PC-3 (cell line): ENCODE measurements around the gene FOXD1. TPM values are rescaled to one million over a fixed set of nuclear protein-coding genes. Genes with fewer than 3 reads are reported as not detected.

ENCODE experiments used
- ATAC-seq: fragments of 200-7000 bp; cut with Tn5 transposase; 2 replicates; pipeline ENCODE4 v1.9.1; 2020; ENCODE audit warnings: mild to moderate bottlenecking, moderate library complexity
- BruUV-seq: library from RNA; stranded (reverse); fragments of 400-500 nt; replicated peaks from 2 replicates; lab custom pipeline; 2021; lab: Mats Ljungman, UMichigan
- CTCF ChIA-PET: fragments of 300-600 bp; sonication (Branson Sonifier 250); formaldehyde crosslinking; loops from one replicate; lab custom pipeline; 2022; ENCODE audit warnings: antibody characterized with exemption; lab: Charles Lee
- POLR2A ChIA-PET: fragments of 300-600 bp; sonication (Branson Sonifier 250); formaldehyde crosslinking; loops from one replicate; lab custom pipeline; 2022; ENCODE audit warnings: antibody characterized with exemption; ENCODE audit not compliant: unreplicated experiment; lab: Charles Lee
- DNase-seq: peaks from one replicate; pipeline ENCODE4 v3.0.0-alpha.2; 2015
- H2AFZ ChIP-seq: fragments of 300-600 bp; sonication (generic); 2 replicates; pipeline ENCODE4 v1.6.0; 2016; ENCODE audit warnings: antibody characterized with exemption, low read length
- H3F3A ChIP-seq: fragments of 300-600 bp; sonication (generic); one replicate; pipeline ENCODE4 v1.6.0; 2017; ENCODE audit warnings: antibody characterized with exemption, low read length, control low read depth, mild to moderate bottlenecking; ENCODE audit not compliant: unreplicated experiment
- H3K27ac ChIP-seq: fragments of 300-600 bp; sonication (generic); 2 replicates; pipeline ENCODE4 v1.5.1; 2016; ENCODE audit warnings: mild to moderate bottlenecking, low read length
- H3K27me3 ChIP-seq: fragments of 300-600 bp; sonication (generic); 2 replicates; pipeline ENCODE4 v1.6.1; 2016; ENCODE audit warnings: low read length, mixed read lengths
- H3K36me3 ChIP-seq: fragments of 300-600 bp; sonication (generic); 2 replicates; pipeline ENCODE4 v1.6.1; 2016; ENCODE audit warnings: low read depth, mixed run types, low read length, mixed read lengths
- H3K4me1 ChIP-seq: fragments of 300-600 bp; sonication (generic); 2 replicates; pipeline ENCODE4 v1.5.1; 2016; ENCODE audit warnings: low read length; ENCODE audit not compliant: insufficient read depth
- H3K4me2 ChIP-seq: fragments of 300-600 bp; sonication (generic); 2 replicates; pipeline ENCODE4 v1.6.0; 2016; ENCODE audit warnings: low read length
- H3K4me3 ChIP-seq: fragments of 300-600 bp; sonication (generic); 2 replicates; pipeline ENCODE4 v1.5.1; 2016; ENCODE audit warnings: mild to moderate bottlenecking, low read length, mixed read lengths
- H3K79me2 ChIP-seq: fragments of 300-600 bp; sonication (generic); 2 replicates; pipeline ENCODE4 v1.6.1; 2017; ENCODE audit warnings: low read length, mixed read lengths
- H3K9ac ChIP-seq: fragments of 300-600 bp; sonication (generic); 2 replicates; pipeline ENCODE4 v1.6.0; 2016; ENCODE audit warnings: mild to moderate bottlenecking, low read length
- H3K9me2 ChIP-seq: fragments of 300-600 bp; sonication (generic); replicated peaks from 2 replicates; pipeline ENCODE4 v1.6.1; 2016; ENCODE audit warnings: mixed run types, low read length, mixed read lengths
- H3K9me3 ChIP-seq: fragments of 300-600 bp; sonication (generic); 2 replicates; pipeline ENCODE4 v1.6.1; 2016; ENCODE audit warnings: low read length, mixed read lengths
- H4K20me1 ChIP-seq: fragments of 300-600 bp; sonication (generic); 2 replicates; pipeline ENCODE4 v1.6.1; 2016; ENCODE audit warnings: low read length, mixed read lengths
- EZH2 ChIP-seq: fragments of 300-600 bp; sonication (generic); IDR thresholded peaks from one replicate; pipeline ENCODE4 v1.6.1; 2017; ENCODE audit warnings: antibody characterized with exemption, mild to moderate bottlenecking, low read length; ENCODE audit not compliant: unreplicated experiment
- EZH2phosphoT487 ChIP-seq: fragments of 300-600 bp; sonication (generic); IDR thresholded peaks from 2 replicates; pipeline ENCODE4 v1.6.1; 2018; ENCODE audit warnings: mild to moderate bottlenecking, antibody characterized with exemption, low read length, borderline replicate concordance
- intact Hi-C: fragments of 100-400 bp; cut with micrococcal nuclease; formaldehyde crosslinking; loops from 2 replicates; pipeline ENCODE4 v1.9.0; 2023
- total RNA-seq: library from RNA; depleted of rRNA; stranded (reverse); fragments of >200 nt; gene quantifications from 2 replicates; pipeline ENCODE4 v1.2.3, GENCODE V29; 2014
- TF ChIP-seq, protein P1 (sequence below): fragments of 300-600 bp; sonication (generic); conservative IDR thresholded peaks from 2 replicates; pipeline ENCODE4 v1.5.1; 2017; ENCODE audit warnings: antibody characterized with exemption, low read depth, mild to moderate bottlenecking, low read length

FOXD1 gene
- total RNA-seq, 1 experiment from 2014 or later = 10.3 TPM

DNA sequence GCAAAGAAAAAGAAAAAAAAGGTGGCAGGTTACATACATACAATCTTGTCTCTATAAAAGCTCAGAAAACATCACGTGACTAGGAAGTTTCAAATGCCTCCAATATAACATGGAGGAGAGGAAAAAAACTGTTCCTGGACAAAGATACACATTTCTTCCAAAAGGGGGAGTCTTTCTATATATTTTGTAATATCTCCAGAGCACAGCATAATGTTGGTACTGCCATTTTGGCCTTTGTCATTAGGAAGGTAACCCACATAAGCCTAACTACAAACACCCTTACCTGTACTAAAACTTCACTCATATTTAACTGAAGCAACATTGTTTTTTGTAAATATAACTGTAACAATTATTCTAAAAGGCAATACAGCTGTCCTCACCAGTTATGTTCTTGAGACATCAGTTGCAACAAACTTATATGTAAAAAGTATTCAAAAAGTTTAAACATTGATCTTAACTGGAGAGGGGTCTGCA lies 48.4 kb upstream of the FOXD1 start:
- no peak overlapping the region for H3K9ac ChIP-seq
- intact Hi-C loops = loop anchor here (2.0 kb wide), 1 partner anchor 42 kb away; no protein-coding TSS in a partner anchor
- no peaks in the 10 kb centered on the region for H3K9me3 ChIP-seq
- ChIA-PET POLR2A (interaction anchor here (0.7 kb wide), 1 partner anchor 48 kb away, joined by 4 read pairs; the partner anchor contains the start of gene FOXD1), CTCF (interaction anchor here (0.6 kb wide), 3 partner anchors 43 to 106 kb away, joined by 3 to 5 read pairs (median 4); no protein-coding TSS in a partner anchor)
- H3K27me3 ChIP-seq = no peaks in the 10 kb centered on the region
- BruUV-seq = no TSS peak
- no peak overlapping the region for H3K27ac ChIP-seq
- peak overlapping the region; percentile 95; the same call in 1 of the 2 replicates for H3K4me3 ChIP-seq
- H3K79me2 ChIP-seq = peaks cover 41% of the 10 kb centered on the region
- peak overlapping the region; percentile 98; the same call in 1 of the 2 replicates for H3K4me2 ChIP-seq
- TF ChIP-seq, protein P1, sequence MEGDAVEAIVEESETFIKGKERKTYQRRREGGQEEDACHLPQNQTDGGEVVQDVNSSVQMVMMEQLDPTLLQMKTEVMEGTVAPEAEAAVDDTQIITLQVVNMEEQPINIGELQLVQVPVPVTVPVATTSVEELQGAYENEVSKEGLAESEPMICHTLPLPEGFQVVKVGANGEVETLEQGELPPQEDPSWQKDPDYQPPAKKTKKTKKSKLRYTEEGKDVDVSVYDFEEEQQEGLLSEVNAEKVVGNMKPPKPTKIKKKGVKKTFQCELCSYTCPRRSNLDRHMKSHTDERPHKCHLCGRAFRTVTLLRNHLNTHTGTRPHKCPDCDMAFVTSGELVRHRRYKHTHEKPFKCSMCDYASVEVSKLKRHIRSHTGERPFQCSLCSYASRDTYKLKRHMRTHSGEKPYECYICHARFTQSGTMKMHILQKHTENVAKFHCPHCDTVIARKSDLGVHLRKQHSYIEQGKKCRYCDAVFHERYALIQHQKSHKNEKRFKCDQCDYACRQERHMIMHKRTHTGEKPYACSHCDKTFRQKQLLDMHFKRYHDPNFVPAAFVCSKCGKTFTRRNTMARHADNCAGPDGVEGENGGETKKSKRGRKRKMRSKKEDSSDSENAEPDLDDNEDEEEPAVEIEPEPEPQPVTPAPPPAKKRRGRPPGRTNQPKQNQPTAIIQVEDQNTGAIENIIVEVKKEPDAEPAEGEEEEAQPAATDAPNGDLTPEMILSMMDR = peak; percentile 59
- TF ChIP-seq EZH2phosphoT487 = no peak
- peaks cover 16% of the 10 kb centered on the region; the same call in 1 of the 2 replicates for H3K4me1 ChIP-seq
- no peak overlapping the region for H2AFZ ChIP-seq
- H3K36me3 ChIP-seq = peaks cover 25% of the 10 kb centered on the region
- ATAC-seq = no peak; the same call in 1 of the 2 replicates
- DNase-seq = peak; percentile 70
- H4K20me1 ChIP-seq = peaks cover 26% of the 10 kb centered on the region
- no peaks in the 10 kb centered on the region for H3F3A ChIP-seq
- no peaks in the 10 kb centered on the region for H3K9me2 ChIP-seq

DNA sequence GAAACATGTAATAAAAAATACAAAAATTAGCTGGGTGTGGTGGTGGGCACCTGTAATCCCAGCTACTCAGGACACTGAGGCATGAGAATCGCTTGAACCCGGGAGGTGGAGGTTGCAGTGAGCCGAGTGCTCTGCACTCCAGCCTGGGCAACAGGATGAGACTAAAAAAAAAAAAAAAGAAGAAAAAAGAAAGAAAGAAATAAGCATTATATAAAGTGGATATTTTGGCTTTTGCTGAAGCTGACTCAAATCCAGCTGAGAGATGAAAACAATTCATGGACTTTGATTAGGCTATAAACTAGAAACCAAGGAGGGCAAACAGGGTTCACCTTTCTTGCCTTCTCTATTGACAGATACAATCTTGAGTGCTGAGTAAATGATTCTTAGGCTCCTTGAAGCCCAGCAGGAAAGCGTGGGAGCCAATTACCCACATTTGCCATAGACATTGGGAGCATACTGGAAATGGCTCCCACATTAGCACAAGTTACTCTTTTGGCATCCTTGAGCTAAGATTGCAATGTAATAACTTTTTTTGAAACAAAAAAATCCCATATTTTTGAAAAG lies 47.3 kb upstream of the FOXD1 start:
- no peak for ATAC-seq

More for the DNA sequence above, 47.3 kb upstream of the FOXD1 start:
- no peak overlapping the region for H3K4me3 ChIP-seq
- no peaks in the 10 kb centered on the region for H3K27me3 ChIP-seq
- no peaks in the 10 kb centered on the region for H3K9me2 ChIP-seq
- H3K79me2 ChIP-seq = peaks cover 29% of the 10 kb centered on the region
- H3K27ac ChIP-seq = no peak overlapping the region
- intact Hi-C loops = loop anchor here (2.0 kb wide), 1 partner anchor 41 kb away; no protein-coding TSS in a partner anchor
- H3K9me3 ChIP-seq = no peaks in the 10 kb centered on the region
- no peak for DNase-seq
- no peak overlapping the region for H3K9ac ChIP-seq
- BruUV-seq = no TSS peak
- POLR2A ChIA-PET = no interaction called here
- no peak overlapping the region for H2AFZ ChIP-seq
- TF ChIP-seq EZH2phosphoT487 (no peak), EZH2 (no peak)
- TF ChIP-seq, protein P1 = no peak
- peaks cover 18% of the 10 kb centered on the region for H4K20me1 ChIP-seq
- H3K4me1 ChIP-seq = peaks cover 16% of the 10 kb centered on the region; the same call in 1 of the 2 replicates
- H3K36me3 ChIP-seq = peaks cover 16% of the 10 kb centered on the region
- H3F3A ChIP-seq = no peaks in the 10 kb centered on the region
- CTCF ChIA-PET = no interaction called here
- no peak overlapping the region for H3K4me2 ChIP-seq
